Measurements from ENCODE around the gene MEGF9.

GRCh38 chr9:120564589-120564988 is 149.7 kb downstream of the MEGF9 start:
- no peak for TF ChIP-seq CTCF (optimal IDR thresholded peaks at IDR 0.05 in 1 of 3, IDR thresholded peaks at IDR 0.05 in 1 of 3, conservative IDR thresholded peaks at IDR 0.05 in 1 of 3; ENCODE audit: extremely low read depth in 1 of 3, insufficient read depth in 2 of 3, low read length in 3 of 3)
- no peak for TF ChIP-seq EZH2 (IDR thresholded peaks at IDR 0.05; ENCODE audit: low read length)

Measured in keratinocyte (primary cell).